ENCODE results near the gene MN1.

The MN1 gene

GRCh38 chr22:27799015-27799826, 2.3 kb downstream of the MN1 start:
- no peak for DNase-seq

- DNase-seq, result no peak
Measured at GRCh38 chr22:27798511-27799014, 3.0 kb downstream of the MN1 start.

DNA sequence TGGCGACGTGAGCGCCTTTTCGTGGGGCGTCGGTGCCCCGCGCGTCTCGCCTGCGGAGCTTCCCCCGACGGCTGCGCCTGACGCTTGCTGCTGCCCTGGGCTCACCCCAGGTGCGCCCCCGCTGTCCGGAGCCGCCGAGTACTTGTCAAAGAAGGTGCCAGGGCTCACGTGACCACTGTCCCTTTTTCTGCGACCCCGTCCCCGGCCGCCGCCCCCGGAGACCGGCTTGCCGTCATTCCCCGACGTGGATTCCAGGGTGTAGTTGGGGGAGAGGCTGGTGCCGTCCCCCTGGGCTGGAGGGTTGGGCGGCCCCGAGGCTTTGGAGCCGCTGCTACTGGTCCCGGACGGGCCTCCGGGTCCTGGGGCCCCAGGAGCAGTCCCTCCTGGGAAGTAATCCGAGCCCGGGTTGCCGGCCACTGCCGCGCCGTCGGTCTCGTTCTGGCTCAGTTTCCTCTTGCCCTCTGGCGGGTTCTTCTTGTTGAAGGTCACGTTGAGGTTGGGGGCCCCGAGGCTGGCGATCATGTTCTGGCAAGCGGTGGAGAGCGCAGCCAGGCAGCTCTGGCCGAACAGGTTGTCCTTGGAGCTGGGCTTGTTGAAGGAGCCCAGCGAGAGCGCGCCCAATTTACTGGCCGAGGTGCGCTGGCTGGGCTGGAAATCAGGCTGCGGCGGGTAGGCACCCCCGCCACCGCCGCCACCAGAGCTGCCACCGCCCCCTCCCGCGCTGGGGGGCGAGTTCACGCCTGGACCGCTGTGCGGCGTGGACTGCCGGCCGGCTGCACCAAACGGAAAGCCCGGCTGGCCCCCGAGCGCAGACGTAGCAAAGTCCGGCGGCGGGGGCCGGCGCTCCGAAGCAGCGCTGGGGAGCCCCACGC, 3.8 kb downstream of the MN1 start:
- no peak for DNase-seq

- DNase-seq, result no peak
Measured at GRCh38 chr22:27796829-27797519, 4.6 kb downstream of the MN1 start.

DNA sequence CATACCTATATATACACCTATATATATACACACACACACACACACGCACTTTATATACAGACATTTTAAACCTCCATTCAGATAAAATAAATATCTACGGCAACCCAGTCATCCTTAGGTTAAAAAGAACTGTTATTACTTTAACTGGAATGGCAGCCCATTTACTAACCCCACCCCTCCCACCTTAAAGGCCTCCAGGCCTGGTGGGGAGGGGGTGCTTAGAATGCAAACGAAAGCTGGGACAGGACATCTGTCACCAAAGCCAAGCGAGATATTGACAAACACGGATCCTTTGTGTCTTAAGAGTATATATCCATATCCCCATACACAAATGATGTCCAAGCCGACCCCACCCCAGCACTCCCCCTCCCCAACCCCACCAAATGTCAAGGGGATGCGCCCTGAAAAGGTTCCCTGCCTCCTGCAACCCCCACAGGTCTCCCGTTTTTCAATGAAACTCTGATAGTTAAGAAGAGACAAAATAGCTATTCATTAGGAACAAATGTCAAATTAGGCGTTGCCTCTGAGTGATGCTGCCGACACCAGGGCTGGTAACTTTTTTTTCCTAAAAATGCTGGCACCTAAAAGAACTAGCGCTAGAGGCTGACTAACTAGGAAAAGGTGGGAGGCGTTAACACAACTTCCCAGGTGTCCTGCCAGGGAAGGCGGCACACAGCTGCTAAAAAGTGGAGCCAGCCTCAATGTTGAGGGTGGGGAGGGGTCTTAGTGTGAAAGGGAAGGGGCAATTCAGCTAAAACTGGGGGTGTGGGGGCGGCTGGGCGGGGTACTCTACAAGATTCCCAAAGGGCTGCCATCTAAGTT, 5.6 kb downstream of the MN1 start:
- no peak for DNase-seq

- no peak for DNase-seq
Measured at GRCh38 chr22:27795053-27795452, 6.5 kb downstream of the MN1 start.

- no peak for DNase-seq
Measured at GRCh38 chr22:27794226-27794625, 7.3 kb downstream of the MN1 start.

DNA sequence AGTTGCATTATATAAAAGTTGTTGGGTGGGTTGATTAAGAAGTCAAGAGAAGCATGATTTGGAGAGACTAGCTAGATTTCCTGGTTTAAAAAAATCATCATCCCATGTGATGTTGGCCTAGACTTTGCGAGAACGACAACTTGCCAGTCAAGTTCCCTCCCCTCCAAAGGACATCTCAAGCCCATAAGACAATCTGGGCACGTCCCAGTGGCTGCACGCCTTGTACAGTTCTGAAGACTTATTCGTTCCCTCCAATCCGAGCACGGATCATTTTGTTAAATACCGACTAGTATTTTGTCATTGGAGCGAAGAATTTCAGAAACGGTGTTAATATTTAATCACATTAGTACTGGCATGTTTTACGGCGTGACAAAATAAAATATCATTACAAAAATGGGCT, 8.0 kb downstream of the MN1 start:
- DNase-seq, result no peak

DNA sequence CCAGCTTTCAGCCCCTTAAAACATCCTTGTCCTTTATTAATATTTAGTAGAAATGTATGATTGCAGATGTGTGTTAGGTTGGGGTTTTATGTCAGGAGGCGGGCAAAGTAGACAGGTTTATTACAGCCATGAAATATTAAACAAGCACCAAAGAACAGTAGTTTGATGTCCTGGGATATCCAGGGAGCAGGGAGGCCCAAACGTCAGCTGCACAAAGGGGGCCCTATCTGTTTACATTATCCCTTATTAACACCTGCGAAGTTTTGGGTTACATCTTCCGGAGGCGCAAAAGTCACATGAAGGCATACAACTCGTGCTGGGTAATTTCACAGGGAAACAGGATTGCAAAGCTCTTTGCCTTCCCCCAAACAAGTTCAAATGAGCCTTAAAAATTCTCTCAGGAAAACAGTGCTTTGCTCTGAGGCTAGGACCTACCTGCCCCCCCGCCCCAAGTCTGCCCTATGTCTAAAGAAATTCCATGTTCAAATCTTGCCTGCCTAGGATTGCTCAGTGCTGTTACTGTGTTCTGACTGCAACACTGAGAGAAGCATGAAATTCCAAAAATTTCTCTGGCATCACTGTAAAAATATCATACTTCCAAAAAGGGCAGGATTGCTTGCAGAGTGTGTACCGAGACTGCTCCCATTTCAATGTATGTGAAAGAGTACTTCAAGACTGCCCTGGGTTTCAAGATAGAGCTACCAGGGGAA, 8.9 kb downstream of the MN1 start:
- DNase-seq, result no peak

DNA sequence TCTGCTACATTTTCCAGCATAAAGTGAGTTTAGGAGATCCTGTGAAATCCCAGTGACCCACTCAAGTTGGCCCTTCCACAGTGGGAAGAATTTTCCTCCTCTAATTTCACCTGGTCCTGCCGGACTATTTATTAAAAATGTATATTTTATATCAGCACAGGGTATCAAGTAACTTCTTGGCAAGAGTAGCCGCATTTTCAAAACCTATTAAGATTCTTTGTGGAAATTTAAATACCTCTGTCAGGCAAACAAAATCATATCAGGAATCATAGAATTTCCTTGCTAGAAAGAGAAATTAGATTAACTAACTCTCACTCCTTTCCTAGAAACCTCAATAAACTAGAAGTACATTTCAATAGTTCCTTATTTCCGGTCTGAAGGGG, 9.7 kb downstream of the MN1 start:
- DNase-seq, result no peak

DNA sequence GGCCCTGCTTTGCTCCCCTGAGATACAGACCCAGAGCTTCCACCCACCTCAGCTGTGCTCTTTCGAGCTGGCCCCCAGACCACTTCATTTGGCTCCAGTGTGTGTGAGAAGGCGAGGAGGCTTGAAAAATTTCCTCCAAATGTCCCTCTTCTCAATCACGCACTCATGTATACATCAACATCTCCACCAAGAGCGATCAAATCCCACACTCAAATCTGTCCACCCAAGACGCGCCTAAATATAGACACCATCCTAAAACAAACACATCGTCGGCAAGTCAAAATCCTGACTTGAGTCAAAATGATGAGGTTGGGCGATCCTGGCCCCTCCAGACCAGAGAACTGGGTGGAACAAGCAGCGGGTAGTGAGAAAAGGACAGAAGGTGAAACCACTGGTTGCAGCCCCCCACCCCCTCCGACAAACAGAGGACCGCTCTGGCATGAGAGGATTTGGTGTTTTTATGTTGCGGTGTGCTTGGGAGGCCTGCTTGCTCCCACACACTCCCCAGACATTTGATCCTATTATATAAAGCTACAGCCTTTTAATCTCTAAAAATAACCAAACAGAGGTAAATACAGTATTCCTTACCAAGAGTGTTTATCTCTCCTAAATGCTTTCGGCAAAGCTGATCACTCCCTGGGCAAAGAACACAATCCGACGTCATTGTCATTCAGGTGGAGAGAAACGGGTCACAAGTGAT, 10.2 kb downstream of the MN1 start:
- DNase-seq, result no peak

GRCh38 chr22:27790376-27791158, 11.0 kb downstream of the MN1 start:
- DNase-seq, result no peak

GRCh38 chr22:27788500-27789288, 12.9 kb downstream of the MN1 start:
- DNase-seq, result no peak

- no peak for DNase-seq
Measured at GRCh38 chr22:27786965-27787364, 14.6 kb downstream of the MN1 start.

DNA sequence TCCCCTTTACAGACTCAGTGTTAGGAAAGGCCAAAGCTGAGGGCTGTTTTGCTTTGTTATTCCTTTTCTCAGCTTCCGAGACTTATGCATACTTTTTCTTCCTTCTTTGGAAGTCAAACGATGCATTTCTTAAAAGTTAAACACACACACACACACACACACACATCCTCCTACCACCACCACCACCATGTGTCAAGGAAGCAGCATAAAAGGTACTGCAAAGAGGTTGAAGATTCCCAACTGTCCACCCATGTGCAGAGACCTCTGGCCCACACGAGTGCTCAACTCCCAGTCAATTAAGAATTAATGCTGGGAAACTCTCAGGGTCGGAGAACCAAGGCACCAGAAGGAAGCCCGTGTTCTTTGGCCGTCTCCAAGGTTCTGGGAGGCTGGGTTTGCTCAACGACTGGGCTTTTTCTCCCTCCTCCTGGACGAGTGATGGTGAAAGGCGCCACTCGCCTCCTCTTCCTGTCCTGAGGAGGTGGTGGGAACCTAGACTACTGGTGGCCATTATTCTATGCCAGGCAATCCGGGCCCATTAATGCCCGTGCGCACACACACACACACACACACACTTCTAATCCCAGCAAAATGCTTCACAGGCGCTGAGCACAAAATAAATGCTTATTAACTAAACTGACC, 15.1 kb downstream of the MN1 start:
- no peak for DNase-seq

DNA sequence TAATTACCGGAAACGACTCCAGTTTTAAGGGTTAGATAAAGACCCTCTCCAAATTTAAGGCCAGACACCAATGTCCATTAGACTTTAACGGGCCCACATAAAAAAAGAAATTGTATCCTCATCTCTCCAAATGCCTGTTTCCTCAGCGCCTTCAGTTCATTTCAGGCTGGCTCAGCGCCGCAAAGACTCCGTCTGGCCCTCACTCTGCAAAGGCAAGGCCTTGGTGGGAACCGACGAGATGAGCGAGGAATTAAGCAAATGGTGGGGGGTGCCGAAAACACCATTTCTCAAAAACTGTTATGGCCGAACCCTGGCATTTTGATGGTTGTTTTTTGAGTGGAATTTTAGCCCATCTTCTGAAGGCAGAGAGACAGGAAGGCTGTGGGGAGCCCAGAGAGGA, 15.7 kb downstream of the MN1 start:
- no peak for DNase-seq

- DNase-seq, result no peak
Measured at GRCh38 chr22:27784120-27784475, 17.5 kb downstream of the MN1 start.

DNA sequence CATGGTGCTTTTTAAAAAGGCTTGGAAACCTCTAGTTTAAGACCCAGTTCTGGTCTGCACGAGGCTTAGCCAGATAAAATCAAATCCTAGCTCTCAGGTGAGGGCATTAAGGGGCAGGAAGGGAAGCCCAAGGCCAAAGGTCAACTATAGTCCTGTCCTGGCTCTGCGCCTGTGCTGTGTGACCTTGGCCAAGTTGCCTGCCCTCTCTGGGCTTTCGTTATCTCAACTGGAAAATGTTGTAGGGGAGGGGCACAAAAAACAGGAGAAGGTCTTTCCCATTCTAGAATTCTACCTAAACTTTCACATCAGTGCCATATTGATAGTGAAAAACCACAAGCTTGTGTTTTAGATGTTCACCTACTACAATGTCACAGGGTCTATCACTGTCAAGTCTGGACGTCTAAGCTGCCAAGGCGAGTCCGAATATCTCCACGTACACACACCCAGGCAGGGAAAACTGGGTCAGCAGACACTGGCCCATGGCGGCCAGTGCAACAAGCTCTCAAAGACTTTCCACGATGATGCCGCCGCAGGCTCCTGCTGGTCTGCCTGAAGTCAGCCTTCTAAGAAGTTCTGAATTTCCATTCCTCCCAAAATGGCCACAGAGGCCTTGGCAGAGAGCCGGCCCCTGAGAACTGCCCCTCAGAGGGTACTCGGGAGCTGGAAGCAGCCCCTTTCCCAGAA, 18.0 kb downstream of the MN1 start:
- no peak for DNase-seq

Data from activated CD4-positive, CD25-positive, alpha-beta regulatory T cell treated with anti-CD3 and anti-CD28 coated beads, Interleukin-2, amount 50 U/mL, for 72 hours (primary cell).